Loucy (cell line): ENCODE measurements around the gene XPO5.

ENCODE experiments used
- H2AFZ ChIP-seq: fragments of 200-600 bp; sonication (generic); 2 replicates; pipeline ENCODE4 v1.6.0; 2016; ENCODE audit warnings: antibody characterized with exemption, mild to moderate bottlenecking, low read length, moderate library complexity
- H3F3A ChIP-seq: fragments of 200-600 bp; 2 replicates; pipeline ENCODE4 v1.6.0; 2016; ENCODE audit warnings: antibody characterized with exemption, low read depth, mild to moderate bottlenecking
- H3K27me3 ChIP-seq: fragments of 200-600 bp; sonication (generic); 2 replicates; pipeline ENCODE4 v1.6.1; 2014; ENCODE audit warnings: low read length, mild to moderate bottlenecking; ENCODE audit not compliant: insufficient read depth, poor library complexity, severe bottlenecking
- H3K36me3 ChIP-seq: fragments of 200-600 bp; sonication (generic); 2 replicates; pipeline ENCODE4 v1.6.1; 2016; ENCODE audit warnings: low read length; ENCODE audit not compliant: insufficient read depth
- H3K4me1 ChIP-seq: fragments of 200-600 bp; sonication (generic); 2 replicates; pipeline ENCODE4 v1.5.1; 2014; ENCODE audit warnings: low read length, mild to moderate bottlenecking; ENCODE audit not compliant: insufficient read depth, poor library complexity, severe bottlenecking
- H3K4me2 ChIP-seq: fragments of 200-600 bp; sonication (generic); 2 replicates; pipeline ENCODE4 v1.6.0; 2014; ENCODE audit warnings: antibody characterized with exemption, low read length, low read depth, mild to moderate bottlenecking; ENCODE audit not compliant: poor library complexity, severe bottlenecking
- H3K4me3 ChIP-seq: fragments of 200-600 bp; sonication (generic); 2 replicates; pipeline ENCODE4 v1.5.1; 2014; ENCODE audit warnings: low read length, mild to moderate bottlenecking, mixed read lengths; ENCODE audit not compliant: poor library complexity, severe bottlenecking
- H3K79me2 ChIP-seq: fragments of 200-600 bp; sonication (generic); 2 replicates; pipeline ENCODE4 v1.6.1; 2014; ENCODE audit warnings: low read length; ENCODE audit not compliant: insufficient read depth
- H3K9ac ChIP-seq: fragments of 200-600 bp; sonication (generic); 2 replicates; pipeline ENCODE4 v1.6.0; 2014; ENCODE audit warnings: mild to moderate bottlenecking, low read depth, low read length, moderate library complexity; ENCODE audit not compliant: poor library complexity, severe bottlenecking
- H3K9me2 ChIP-seq: fragments of 200-600 bp; sonication (generic); replicated peaks from 2 replicates; pipeline ENCODE4 v1.6.1; 2016; ENCODE audit warnings: low read depth, low read length, mixed read lengths
- H3K9me3 ChIP-seq: fragments of 200-600 bp; sonication (generic); 2 replicates; pipeline ENCODE4 v1.6.1; 2014; ENCODE audit warnings: mild to moderate bottlenecking, antibody characterized with exemption, low read length, low read depth; ENCODE audit not compliant: insufficient read depth
- H4K20me1 ChIP-seq: fragments of 200-600 bp; sonication (generic); 2 replicates; pipeline ENCODE4 v1.6.0; 2014; ENCODE audit warnings: antibody characterized with exemption, low read length, mild to moderate bottlenecking; ENCODE audit not compliant: insufficient read depth, poor library complexity, severe bottlenecking
- CTCF ChIP-seq: fragments of 200-600 bp; sonication (generic); conservative IDR thresholded peaks from 2 replicates; pipeline ENCODE4 v1.5.1; 2014; ENCODE audit warnings: mild to moderate bottlenecking, antibody characterized with exemption, low read length
- EZH2phosphoT487 ChIP-seq: fragments of 200-600 bp; IDR thresholded peaks from 2 replicates; pipeline ENCODE4 v1.6.1; 2018; ENCODE audit warnings: antibody characterized with exemption, mild to moderate bottlenecking, moderate library complexity, borderline replicate concordance

XPO5 gene

GRCh38 chr6:43509142-43509983, 66.5 kb downstream of the XPO5 start:
- Histone ChIP-seq H3K36me3 (peaks cover 21% of the 10 kb centered on the region; the same call in 1 of the 2 replicates), H3K9ac (no peak overlapping the region), H3K9me2 (no peaks in the 10 kb centered on the region), H3K27me3 (no peaks in the 10 kb centered on the region), H2AFZ (no peak overlapping the region), H3K4me1 (peaks cover 4% of the 10 kb centered on the region), H3K4me3 (no peak overlapping the region), H3K4me2 (no peak overlapping the region), H3K9me3 (no peaks in the 10 kb centered on the region), H3F3A (peaks cover 2% of the 10 kb centered on the region; the same call in 1 of the 2 replicates), H4K20me1 (peaks cover 11% of the 10 kb centered on the region), H3K79me2 (peaks cover 10% of the 10 kb centered on the region; the same call in 1 of the 2 replicates)
- TF ChIP-seq CTCF (no peak), EZH2phosphoT487 (no peak)

- Histone ChIP-seq H3K4me2 (no peak overlapping the region), H4K20me1 (peaks cover 10% of the 10 kb centered on the region), H3K9ac (no peak overlapping the region), H3K36me3 (peaks cover 24% of the 10 kb centered on the region; the same call in 1 of the 2 replicates), H3K27me3 (no peaks in the 10 kb centered on the region), H3K9me2 (no peaks in the 10 kb centered on the region), H3F3A (peaks cover 2% of the 10 kb centered on the region; the same call in 1 of the 2 replicates), H3K4me1 (peaks cover 2% of the 10 kb centered on the region), H2AFZ (no peak overlapping the region), H3K79me2 (peaks cover 5% of the 10 kb centered on the region; the same call in 1 of the 2 replicates), H3K9me3 (no peaks in the 10 kb centered on the region), H3K4me3 (no peak overlapping the region)
- TF ChIP-seq CTCF (no peak), EZH2phosphoT487 (no peak)
Observed at GRCh38 chr6:43508481-43509141, 67.2 kb downstream of the XPO5 start.

GRCh38 chr6:43506667-43507471, 69.0 kb downstream of the XPO5 start:
- Histone ChIP-seq H4K20me1 (no peaks in the 10 kb centered on the region), H3K4me3 (no peak overlapping the region), H3K36me3 (peaks cover 26% of the 10 kb centered on the region; the same call in 1 of the 2 replicates), H3K79me2 (no peaks in the 10 kb centered on the region), H3K4me2 (no peak overlapping the region), H3K27me3 (no peaks in the 10 kb centered on the region), H3F3A (peaks cover 2% of the 10 kb centered on the region; the same call in 1 of the 2 replicates), H3K9me3 (no peaks in the 10 kb centered on the region), H3K4me1 (no peaks in the 10 kb centered on the region), H3K9ac (no peak overlapping the region), H2AFZ (no peak overlapping the region), H3K9me2 (no peaks in the 10 kb centered on the region)
- TF ChIP-seq EZH2phosphoT487 (no peak), CTCF (peak; percentile 93)
